ENCODE data around the gene LYPD8. TPM values are rescaled to one million over a fixed set of nuclear protein-coding genes. Genes with fewer than 3 reads are reported as not detected.

LYPD8 gene
- total RNA-seq (2022; extraction: Qiagen RNA extraction), result 0.08 to 0.12 TPM (median 0.11 TPM) in 4 of 5 replicates, not detected in the other

GRCh38 chr1:248755517-248755916 is at the start of gene LYPD8:
Gene LYPD8 (minus strand): TSS chr1:248755759. CDS start chr1:248751081, 4,678 bp downstream.

GRCh38 chr1:248702714-248703113 is 52.8 kb downstream of the LYPD8 start, which contains the start of gene OR14I1:
Gene OR14I1 (minus strand): TSS chr1:248702766.

Other genes starting within 250 kb of the LYPD8 start
- gene OR2G6, start 247.7 kb downstream of the LYPD8 start, total RNA-seq (2022; extraction: Qiagen RNA extraction), result not detected in 5 replicates
- not detected in 5 replicates for gene OR2T29, start 193.0 kb downstream of the LYPD8 start, total RNA-seq (2022; extraction: Qiagen RNA extraction)
- gene OR2T34, start 181.0 kb downstream of the LYPD8 start, total RNA-seq (2022; extraction: Qiagen RNA extraction), result not detected in 5 replicates
- not detected in 5 replicates for gene OR2T10, start 158.1 kb downstream of the LYPD8 start, total RNA-seq (2022; extraction: Qiagen RNA extraction)
- not detected in 5 replicates for gene OR2T11, start 120.7 kb downstream of the LYPD8 start, total RNA-seq (2022; extraction: Qiagen RNA extraction)
- not detected in 5 replicates for gene OR2T35, start 110.5 kb downstream of the LYPD8 start, total RNA-seq (2022; extraction: Qiagen RNA extraction)
- not detected in 5 replicates for gene OR2T27, start 100.2 kb downstream of the LYPD8 start, total RNA-seq (2022; extraction: Qiagen RNA extraction)
- gene OR14I1, start 53.0 kb downstream of the LYPD8 start, total RNA-seq (2022; extraction: Qiagen RNA extraction), result not detected in 5 replicates
- gene SH3BP5L, start 70.2 kb upstream of the LYPD8 start, total RNA-seq (2022; extraction: Qiagen RNA extraction), result 16.8 to 25.6 TPM (median 22.6 TPM) in 5 replicates
- gene ZNF672, start 82.5 kb upstream of the LYPD8 start, total RNA-seq (2022; extraction: Qiagen RNA extraction), result 13.6 to 19.5 TPM (median 17.6 TPM) in 5 replicates
- 8.8 to 21.1 TPM (median 16.2 TPM) in 5 replicates for gene ZNF692, start 103.3 kb upstream of the LYPD8 start, total RNA-seq (2022; extraction: Qiagen RNA extraction)
- 3.1 to 4.5 TPM (median 3.3 TPM) in 5 replicates for gene PGBD2, start 150.5 kb upstream of the LYPD8 start, total RNA-seq (2022; extraction: Qiagen RNA extraction)